ENCODE results near the gene SERPINF2.

SERPINF2 gene

DNA sequence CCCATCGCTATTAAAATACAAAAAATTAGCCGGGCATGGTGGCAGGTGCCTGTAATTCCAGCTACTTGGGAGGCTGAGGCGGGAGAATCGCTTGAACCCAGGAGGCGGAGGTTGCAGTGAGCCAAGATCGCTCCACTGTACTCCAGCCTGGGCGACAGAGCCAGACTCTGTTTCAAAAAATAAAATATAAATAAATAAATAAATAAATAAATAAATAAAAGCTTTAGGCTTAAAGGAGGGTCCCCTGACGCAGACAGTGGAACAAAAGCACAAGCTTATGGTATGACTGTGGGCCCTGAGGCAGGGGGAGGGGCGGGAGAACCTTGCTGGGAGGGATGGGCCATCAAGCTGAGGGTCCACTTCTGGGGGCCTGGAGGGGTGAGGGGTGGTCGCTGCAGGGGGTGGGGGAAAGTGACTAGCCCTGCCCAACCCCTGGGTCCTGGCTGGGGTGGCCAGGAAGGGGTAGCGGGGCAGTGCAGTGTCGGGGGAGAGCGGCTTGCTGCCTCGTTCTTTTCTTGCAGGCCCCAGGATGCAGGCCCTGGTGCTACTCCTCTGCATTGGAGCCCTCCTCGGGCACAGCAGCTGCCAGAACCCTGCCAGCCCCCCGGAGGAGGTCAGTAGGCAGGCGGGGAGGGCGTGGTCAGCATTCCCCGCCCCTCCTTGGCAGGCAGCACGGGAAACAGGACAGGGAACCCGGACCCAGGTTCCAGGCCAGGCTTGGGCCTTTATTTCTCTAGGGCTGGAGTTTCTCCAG, 23.9 kb downstream of the SERPINF2 start:
- TF ChIP-seq, protein P1, sequence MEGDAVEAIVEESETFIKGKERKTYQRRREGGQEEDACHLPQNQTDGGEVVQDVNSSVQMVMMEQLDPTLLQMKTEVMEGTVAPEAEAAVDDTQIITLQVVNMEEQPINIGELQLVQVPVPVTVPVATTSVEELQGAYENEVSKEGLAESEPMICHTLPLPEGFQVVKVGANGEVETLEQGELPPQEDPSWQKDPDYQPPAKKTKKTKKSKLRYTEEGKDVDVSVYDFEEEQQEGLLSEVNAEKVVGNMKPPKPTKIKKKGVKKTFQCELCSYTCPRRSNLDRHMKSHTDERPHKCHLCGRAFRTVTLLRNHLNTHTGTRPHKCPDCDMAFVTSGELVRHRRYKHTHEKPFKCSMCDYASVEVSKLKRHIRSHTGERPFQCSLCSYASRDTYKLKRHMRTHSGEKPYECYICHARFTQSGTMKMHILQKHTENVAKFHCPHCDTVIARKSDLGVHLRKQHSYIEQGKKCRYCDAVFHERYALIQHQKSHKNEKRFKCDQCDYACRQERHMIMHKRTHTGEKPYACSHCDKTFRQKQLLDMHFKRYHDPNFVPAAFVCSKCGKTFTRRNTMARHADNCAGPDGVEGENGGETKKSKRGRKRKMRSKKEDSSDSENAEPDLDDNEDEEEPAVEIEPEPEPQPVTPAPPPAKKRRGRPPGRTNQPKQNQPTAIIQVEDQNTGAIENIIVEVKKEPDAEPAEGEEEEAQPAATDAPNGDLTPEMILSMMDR (IDR thresholded peaks at IDR 0.05), result no peak

DNA sequence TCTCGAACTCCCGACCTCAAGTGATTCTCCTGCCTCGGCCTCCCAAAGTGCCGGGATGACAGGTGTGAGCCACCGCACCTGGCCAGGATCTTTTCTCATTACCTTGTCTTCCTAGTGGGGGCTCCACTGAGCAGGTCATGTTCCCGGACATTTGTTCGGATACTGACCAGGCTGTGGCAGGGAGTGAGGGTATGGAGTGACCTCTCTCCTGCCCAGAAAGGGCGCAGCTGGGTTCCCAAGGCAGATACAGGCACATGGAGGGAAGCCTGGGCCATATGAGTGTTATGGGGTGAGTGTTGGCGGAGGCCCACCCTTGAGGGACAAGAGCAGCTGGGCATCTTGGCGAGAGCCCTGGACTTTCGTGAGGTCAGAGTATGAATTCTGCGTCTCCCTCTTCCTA, 24.7 kb downstream of the SERPINF2 start:
- TF ChIP-seq, protein P1 (IDR thresholded peaks at IDR 0.05), result no peak

DNA sequence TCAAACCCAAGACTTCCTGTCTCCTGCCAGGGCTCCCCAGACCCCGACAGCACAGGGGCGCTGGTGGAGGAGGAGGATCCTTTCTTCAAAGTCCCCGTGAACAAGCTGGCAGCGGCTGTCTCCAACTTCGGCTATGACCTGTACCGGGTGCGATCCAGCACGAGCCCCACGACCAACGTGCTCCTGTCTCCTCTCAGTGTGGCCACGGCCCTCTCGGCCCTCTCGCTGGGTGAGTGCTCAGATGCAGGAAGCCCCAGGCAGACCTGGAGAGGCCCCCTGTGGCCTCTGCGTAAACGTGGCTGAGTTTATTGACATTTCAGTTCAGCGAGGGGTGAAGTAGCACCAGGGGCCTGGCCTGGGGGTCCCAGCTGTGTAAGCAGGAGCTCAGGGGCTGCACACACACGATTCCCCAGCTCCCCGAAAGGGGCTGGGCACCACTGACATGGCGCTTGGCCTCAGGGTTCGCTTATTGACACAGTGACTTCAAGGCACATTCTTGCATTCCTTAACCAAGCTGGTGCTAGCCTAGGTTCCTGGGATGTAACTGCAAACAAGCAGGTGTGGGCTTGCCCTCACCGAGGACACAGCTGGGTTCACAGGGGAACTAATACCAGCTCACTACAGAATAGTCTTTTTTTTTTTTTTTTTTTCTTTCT, 27.3 kb downstream of the SERPINF2 start:
- TF ChIP-seq, protein P1 (IDR thresholded peaks at IDR 0.05), result no peak

DNA sequence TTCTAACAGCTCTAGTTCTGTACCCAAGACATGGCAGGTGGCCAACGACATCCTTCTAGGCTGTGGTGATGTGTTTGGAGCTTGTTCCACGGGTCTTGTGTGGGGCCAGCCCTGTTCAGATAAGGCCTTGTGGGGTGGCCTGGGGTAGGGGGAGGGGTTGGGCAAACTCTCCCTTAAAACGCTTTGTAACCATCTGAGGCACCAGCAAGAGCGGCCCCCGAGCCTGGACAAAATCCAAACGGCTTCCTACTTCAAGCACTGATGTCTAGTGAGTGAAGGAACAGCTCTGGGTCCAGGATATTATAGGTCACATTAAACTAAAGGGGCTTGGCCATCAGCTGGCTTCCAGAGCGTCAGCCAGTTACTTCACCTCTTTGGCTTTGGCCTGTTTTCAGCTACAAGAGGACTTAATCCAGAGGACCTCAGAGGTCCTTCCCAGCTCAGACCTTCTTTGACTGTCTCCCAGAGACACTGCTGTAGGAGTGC, 31.1 kb downstream of the SERPINF2 start:
- TF ChIP-seq, protein P1 (IDR thresholded peaks at IDR 0.05), result no peak

DNA sequence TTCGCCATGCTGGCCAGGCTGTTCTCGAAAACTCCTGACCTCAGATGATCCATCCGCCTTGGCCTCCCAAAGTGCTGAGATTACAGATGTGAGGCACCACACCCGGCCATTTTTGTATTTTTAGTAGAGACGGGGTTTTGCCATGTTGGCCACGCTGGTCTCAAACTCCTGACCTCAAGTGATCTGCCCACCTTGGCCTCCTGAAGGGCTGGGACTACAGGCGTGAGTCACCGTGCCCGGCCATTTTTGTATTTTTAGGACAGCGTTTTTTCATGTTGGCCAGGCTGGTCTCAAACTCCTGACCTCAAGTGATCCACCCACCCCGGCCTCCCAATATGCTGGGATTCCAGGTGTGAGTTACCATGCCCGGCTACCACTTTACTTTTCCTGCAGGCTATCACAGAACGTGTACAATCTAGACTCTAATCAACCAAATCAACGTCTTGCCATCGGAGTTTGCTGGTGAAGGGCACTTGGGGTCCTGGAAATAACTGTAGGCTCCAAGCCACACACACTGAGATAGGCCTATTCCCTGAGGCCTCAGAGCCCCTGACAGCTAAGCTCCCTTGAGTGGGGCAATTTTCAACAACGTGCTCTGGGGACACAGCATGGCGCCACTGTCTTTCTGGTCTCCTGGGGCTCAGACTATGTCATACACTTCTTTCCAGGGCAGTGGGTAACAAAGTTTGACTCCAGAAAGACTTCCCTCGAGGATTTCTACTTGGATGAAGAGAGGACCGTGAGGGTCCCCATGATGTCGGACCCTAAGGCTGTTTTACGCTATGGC, 31.9 kb downstream of the SERPINF2 start:
- TF ChIP-seq, protein P1 (IDR thresholded peaks at IDR 0.05), result no peak

DNA sequence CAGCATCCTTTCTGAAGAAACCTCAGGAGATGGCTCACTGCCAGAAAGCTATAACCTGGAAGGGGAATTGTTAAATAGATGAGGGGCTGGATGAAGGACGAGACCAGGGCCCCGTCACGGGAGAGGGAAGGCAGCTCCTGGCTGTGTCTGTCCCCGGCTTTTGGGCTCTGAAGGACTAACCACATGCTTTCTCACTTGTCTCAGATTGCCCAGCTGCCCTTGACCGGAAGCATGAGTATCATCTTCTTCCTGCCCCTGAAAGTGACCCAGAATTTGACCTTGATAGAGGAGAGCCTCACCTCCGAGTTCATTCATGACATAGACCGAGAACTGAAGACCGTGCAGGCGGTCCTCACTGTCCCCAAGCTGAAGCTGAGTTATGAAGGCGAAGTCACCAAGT, 33.7 kb downstream of the SERPINF2 start:
- TF ChIP-seq, protein P1 (IDR thresholded peaks at IDR 0.05), result no peak

DNA sequence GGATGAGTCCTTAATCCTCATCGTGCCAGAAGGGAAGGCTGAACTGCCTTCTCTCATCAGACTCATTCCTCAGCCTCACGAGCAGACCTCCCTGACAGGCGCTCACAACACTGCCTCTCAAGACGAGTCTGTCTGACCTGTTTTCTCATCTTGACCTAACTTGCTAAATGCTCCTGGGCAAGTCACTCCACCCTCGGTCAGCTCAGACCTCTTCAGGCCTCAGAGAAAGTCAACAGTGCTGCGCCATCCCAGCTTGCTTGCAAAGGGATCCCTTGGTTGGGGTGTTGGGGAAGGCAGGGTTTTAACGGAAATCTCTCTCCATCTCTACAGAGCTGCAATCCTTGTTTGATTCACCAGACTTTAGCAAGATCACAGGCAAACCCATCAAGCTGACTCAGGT, 34.2 kb downstream of the SERPINF2 start:
- TF ChIP-seq, protein P1 (IDR thresholded peaks at IDR 0.05), result no peak
